Right atrium auricular region (tissue), 2 donors: ENCODE results near the gene RPS13. TPM values are rescaled to one million over a fixed set of nuclear protein-coding genes. Genes with fewer than 3 reads are reported as not detected.
"Not testable (repeated sequence)": the region's sequence is repeated elsewhere in the genome, so short reads cannot be mapped to it uniquely, and the experiment has no call there.

Source experiments
- DNase-seq: peaks from one replicate; pipeline ENCODE4 v3.0.0-alpha.2; 2019; ENCODE audit warnings: low spot score
- H3K27ac ChIP-seq, 2 donors: fragments of 200-600 bp; sonication (generic); 1 replicate in 1 of 2; 2 replicates in 1 of 2; pipeline ENCODE4 v1.5.1; 2016 to 2019
- H3K27me3 ChIP-seq, 2 donors: fragments of 200-600 bp; sonication (generic); one replicate each; pipeline versions ENCODE4 v1.5.1 to v1.6.0; 2017 to 2019
- H3K36me3 ChIP-seq: fragments of 200-600 bp; sonication (generic); one replicate; pipeline ENCODE4 v1.5.1; 2016
- H3K4me1 ChIP-seq, 2 donors: fragments of 200-600 bp; sonication (generic); one replicate each; pipeline versions ENCODE4 v1.5.1 to v1.6.0; 2017 to 2019
- H3K4me3 ChIP-seq, 2 donors: fragments of 200-600 bp; sonication (generic); 1 replicate in 1 of 2; 2 replicates in 1 of 2; pipeline ENCODE4 v1.5.1; 2017 to 2019; ENCODE audit warnings: mild to moderate bottlenecking in 1 of 2, moderate library complexity in 1 of 2
- H3K9me3 ChIP-seq, 2 donors: fragments of 200-600 bp; sonication (generic); one replicate each; pipeline ENCODE4 v1.5.1; 2019
- CTCF ChIP-seq, 2 donors: fragments of 200-600 bp; sonication (generic); IDR thresholded peaks; one replicate each; pipeline ENCODE4 v1.5.1; 2019; ENCODE audit warnings: antibody characterized with exemption in 2 of 2
- total RNA-seq, 2 donors: library from RNA; depleted of rRNA; stranded (reverse); fragments of >200 nt; gene quantifications; one replicate each; pipeline ENCODE4 v1.1.0, GENCODE V29; 2016

RPS13 gene
- total RNA-seq, 2 donors from 2014 or later, result 706 to 1,241 TPM

DNA sequence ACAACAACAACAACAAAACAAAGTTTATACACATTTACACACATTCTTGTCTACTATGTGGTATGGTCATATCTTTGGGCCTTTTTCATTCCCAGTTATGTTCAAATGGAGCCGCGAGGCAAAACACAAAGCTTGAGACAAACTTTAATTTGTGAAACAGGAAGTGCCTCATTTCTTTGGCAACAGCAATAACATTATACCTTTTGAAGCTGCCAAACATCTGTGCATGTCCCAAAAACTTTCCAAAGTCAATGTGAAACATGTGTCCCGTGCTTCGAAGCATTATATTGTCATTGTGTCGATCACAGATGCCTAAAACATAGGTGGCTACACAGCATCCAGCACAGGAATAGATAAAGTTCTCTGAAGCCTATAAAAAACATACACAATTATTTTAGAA lies 25.0 kb upstream of the RPS13 start:
- TF ChIP-seq CTCF (IDR thresholded peaks at IDR 0.05), result no peak
- H3K36me3 ChIP-seq, result peaks cover 59% of the 10 kb centered on the region

GRCh38 chr11:17098658-17099057 lies 21.2 kb upstream of the RPS13 start:
- no peak for DNase-seq
- Histone ChIP-seq H3K9me3 (no peaks in the 10 kb centered on the region), H3K4me3 (no peak overlapping the region), H3K27me3 (no peaks in the 10 kb centered on the region), H3K27ac (no peak overlapping the region), H3K4me1 (no peaks in the 10 kb centered on the region), H3K36me3 (peaks cover 66% of the 10 kb centered on the region)
- no peak for TF ChIP-seq CTCF (IDR thresholded peaks at IDR 0.05)

More for the DNA sequence above, 25.0 kb upstream of the RPS13 start:
- no peaks in the 10 kb centered on the region for H3K9me3 ChIP-seq
- H3K4me1 ChIP-seq, result no peaks in the 10 kb centered on the region
- no peak overlapping the region for H3K27ac ChIP-seq
- no peaks in the 10 kb centered on the region for H3K27me3 ChIP-seq
- no peak overlapping the region for H3K4me3 ChIP-seq
- no peak for DNase-seq

DNA sequence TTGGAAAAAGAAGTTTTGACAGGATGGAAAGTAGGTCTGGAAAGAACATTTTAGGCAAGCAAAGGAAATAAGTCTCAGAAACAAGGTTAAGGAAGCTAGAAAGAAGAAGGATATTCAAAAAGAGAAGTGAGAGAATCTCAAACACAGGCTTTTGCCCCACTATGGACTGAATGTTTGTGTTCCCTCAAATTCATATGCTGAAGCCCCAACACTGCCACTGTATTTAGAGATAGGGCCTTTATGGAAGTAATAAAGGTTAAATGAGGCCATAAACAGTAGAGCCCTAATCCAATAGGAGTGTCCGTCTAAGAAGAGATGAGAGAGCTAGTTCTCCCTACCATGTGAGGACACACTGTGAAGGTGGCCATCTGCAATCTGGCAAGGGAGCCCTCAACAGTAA lies 20.6 kb upstream of the RPS13 start:
- H3K4me3 ChIP-seq, result no peak overlapping the region
- no peak for DNase-seq
- no peaks in the 10 kb centered on the region for H3K9me3 ChIP-seq
- no peak overlapping the region for H3K27ac ChIP-seq
- no peaks in the 10 kb centered on the region for H3K4me1 ChIP-seq
- H3K36me3 ChIP-seq, result peaks cover 66% of the 10 kb centered on the region
- no peaks in the 10 kb centered on the region for H3K27me3 ChIP-seq
- TF ChIP-seq CTCF (IDR thresholded peaks at IDR 0.05), result no peak

DNA sequence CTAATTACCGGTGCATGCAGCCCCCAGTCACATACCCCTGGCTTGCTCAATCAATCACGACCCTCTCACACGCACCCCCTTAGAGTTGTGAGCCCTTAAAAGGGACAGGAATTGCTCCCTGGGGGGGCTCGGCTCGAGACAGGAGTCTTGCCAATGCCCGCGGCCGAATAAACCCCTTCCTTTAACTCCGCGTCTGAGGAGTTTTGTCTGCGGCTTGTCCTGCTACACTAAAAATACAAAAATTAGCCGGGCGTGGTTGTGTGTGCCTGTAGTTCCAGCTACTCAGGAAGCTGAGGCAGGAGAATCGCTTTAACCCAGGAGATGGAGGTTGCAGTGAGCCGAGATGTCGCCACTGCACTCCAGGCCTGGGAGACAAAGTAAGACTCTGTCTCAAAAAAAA lies 8.5 kb upstream of the RPS13 start:
- H3K27me3 ChIP-seq, H3K4me1 ChIP-seq, DNase-seq, H3K27ac ChIP-seq, H3K4me3 ChIP-seq, H3K9me3 ChIP-seq: not testable (repeated sequence)
- peaks cover 29% of the 10 kb centered on the region for H3K36me3 ChIP-seq

GRCh38 chr11:17077240-17077519 lies 287 bp downstream of the RPS13 start:
- no peaks in the 10 kb centered on the region for H3K27me3 ChIP-seq
- H3K36me3 ChIP-seq, result peaks cover 24% of the 10 kb centered on the region
- no peak for TF ChIP-seq CTCF (IDR thresholded peaks at IDR 0.05)
- H3K4me3 ChIP-seq, result peak overlapping the region; percentile 77 to 95
- peak overlapping the region; percentile 83 to 96 for H3K27ac ChIP-seq
- peaks cover 0 to 20% of the 10 kb centered on the region in 2 donors for H3K4me1 ChIP-seq
- no peak for DNase-seq
- H3K9me3 ChIP-seq, result no peaks in the 10 kb centered on the region

DNA sequence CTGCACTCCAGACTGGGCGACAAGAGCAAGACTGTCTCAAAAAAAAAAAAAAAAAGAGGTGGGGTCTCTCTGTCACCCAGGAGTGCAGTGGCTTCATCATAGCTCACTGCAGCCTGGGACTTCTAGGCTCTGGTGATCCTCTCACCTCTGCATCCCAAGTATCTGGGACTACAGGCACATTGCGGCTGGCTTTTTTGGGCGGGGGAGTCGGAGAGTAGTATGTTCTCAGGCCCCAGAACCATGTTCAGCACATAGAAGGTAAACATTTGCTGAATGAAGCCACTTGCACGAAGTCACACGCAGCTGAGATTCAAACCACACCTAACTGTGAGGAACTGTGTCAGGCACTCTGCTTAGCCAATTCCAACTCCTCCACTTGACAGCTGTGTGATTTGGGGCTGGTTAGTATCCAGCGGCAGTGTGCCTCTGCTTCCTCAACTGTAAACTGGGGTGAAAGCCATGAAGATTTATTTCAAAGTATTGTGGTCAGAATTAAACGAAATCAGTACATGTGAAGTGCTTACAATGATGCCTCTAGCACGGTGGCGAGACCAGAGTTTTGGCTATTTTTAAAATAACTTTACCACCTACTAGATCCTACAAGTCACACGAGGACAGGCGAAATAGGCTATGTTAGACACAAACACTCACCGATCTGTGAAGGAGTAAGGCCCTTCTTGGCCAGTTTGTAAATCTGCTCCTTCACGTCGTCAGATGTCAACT lies 789 bp downstream of the RPS13 start:
- DNase-seq, result no peak
- peaks cover 24% of the 10 kb centered on the region for H3K36me3 ChIP-seq
- no peak for TF ChIP-seq CTCF (IDR thresholded peaks at IDR 0.05)
- H3K4me3 ChIP-seq, result peak overlapping the region; percentile 77 to 95
- H3K4me1 ChIP-seq, result peaks cover 0 to 20% of the 10 kb centered on the region in 2 donors
- H3K9me3 ChIP-seq, result no peaks in the 10 kb centered on the region
- peak overlapping the region; percentile 83 to 96 for H3K27ac ChIP-seq
- H3K27me3 ChIP-seq, result no peaks in the 10 kb centered on the region
